ENCODE data around the gene PROK1. TPM values are rescaled to one million over a fixed set of nuclear protein-coding genes. Genes with fewer than 3 reads are reported as not detected.

Gene PROK1
- total RNA-seq, 1 experiment from 2014 or later, result 0.22 TPM

GRCh38 chr1:110495926-110496600 is 45.1 kb downstream of the PROK1 start:
- H3K9me3 ChIP-seq (ENCODE audit: control insufficient read depth in 1 of 2, insufficient read depth in 1 of 2, low read depth in 1 of 2, low read length in 2 of 2), result no peaks in the 10 kb centered on the region
- H4K20me1 ChIP-seq (ENCODE audit: insufficient read depth), result no peaks in the 10 kb centered on the region
- ChIA-PET RAD21 (ENCODE audit: low non-redundant PET in 1 of 2, low total read pairs in 2 of 2, uncharacterized antibody in 2 of 2, unreplicated experiment in 2 of 2) (interaction anchor here (0.6 to 2.6 kb wide), 19 partner anchors 18 to 721 kb away, joined by 3 to 17 read pairs (median 5); no protein-coding TSS in a partner anchor), POLR2A (interaction anchor here (1.0 to 2.0 kb wide), 5 partner anchors 32 to 288 kb away, joined by 3 to 9 read pairs (median 5); partner anchors contain the start of gene RBM15), CTCF (interaction anchor here (0.7 to 9.3 kb wide), 31 partner anchors 9 to 467 kb away, joined by 3 to 203 read pairs (median 7); partner anchors contain the start of genes KCNC4, LAMTOR5, RBM15 and STRIP1)
- intact Hi-C loops (cut with micrococcal nuclease), result loop anchor here (1.0 kb wide), 8 partner anchors 19 to 293 kb away; no protein-coding TSS in a partner anchor
- H3K36me3 ChIP-seq (ENCODE audit: control insufficient read depth in 1 of 2, insufficient read depth in 2 of 2, low read length in 2 of 2), result no peaks in the 10 kb centered on the region
- no TSS peak for BruUV-seq (replicated peaks)
- no peak overlapping the region for H2AFZ ChIP-seq (ENCODE audit: low read depth, low read length, poor library complexity, severe bottlenecking)
- H3K27ac ChIP-seq (ENCODE audit: low read depth, low read length), result no peak overlapping the region
- TF ChIP-seq SIN3A (IDR thresholded peaks at IDR 0.05; ENCODE audit: low read depth) (no peak), RAD21 (IDR thresholded peaks at IDR 0.05; ENCODE audit: low read depth) (peak; percentile 99), CTCF (IDR thresholded peaks at IDR 0.05 in 2 of 3, conservative IDR thresholded peaks at IDR 0.05 in 1 of 3; ENCODE audit: borderline replicate concordance in 1 of 3, insufficient read depth in 1 of 3, low read depth in 2 of 3, low read length in 2 of 3) (peak; percentile 87 to 97 (median 95))
- H3K4me3 ChIP-seq (replicated peaks in 1 of 2; ENCODE audit: low read depth in 1 of 2, low read length in 2 of 2), result no peak overlapping the region
- H3K9me2 ChIP-seq (ENCODE audit: insufficient read depth), result no peaks in the 10 kb centered on the region
- no peaks in the 10 kb centered on the region; a peak in 1 of 4 replicates for H3K4me1 ChIP-seq (ENCODE audit: control insufficient read depth in 1 of 2, insufficient read depth in 2 of 2, low read length in 2 of 2)
- peak; percentile 94 for ATAC-seq
- peak; percentile 68 for DNase-seq (ENCODE audit: low read depth, low spot score)
- H3K4me2 ChIP-seq (ENCODE audit: low read length), result no peak overlapping the region
- no peaks in the 10 kb centered on the region for H3K27me3 ChIP-seq (ENCODE audit: insufficient read depth, low read length)
- H3K79me2 ChIP-seq (ENCODE audit: insufficient read depth, low read length), result no peaks in the 10 kb centered on the region
- H3K9ac ChIP-seq (ENCODE audit: low read length), result no peak overlapping the region

GRCh38 chr1:110498270-110498669 is 47.3 kb downstream of the PROK1 start:
- Histone ChIP-seq H3K9me2 (ENCODE audit: insufficient read depth) (no peaks in the 10 kb centered on the region), H3K27ac (ENCODE audit: low read depth, low read length) (no peak overlapping the region), H3K79me2 (ENCODE audit: insufficient read depth, low read length) (no peaks in the 10 kb centered on the region), H3K27me3 (ENCODE audit: insufficient read depth, low read length) (no peaks in the 10 kb centered on the region), H3K36me3 (ENCODE audit: control insufficient read depth in 1 of 2, insufficient read depth in 2 of 2, low read length in 2 of 2) (no peaks in the 10 kb centered on the region), H3K4me3 (replicated peaks in 1 of 2; ENCODE audit: low read depth in 1 of 2, low read length in 2 of 2) (no peak overlapping the region), H3K9ac (ENCODE audit: low read length) (no peak overlapping the region), H3K4me2 (ENCODE audit: low read length) (no peak overlapping the region), H2AFZ (ENCODE audit: low read depth, low read length, poor library complexity, severe bottlenecking) (no peak overlapping the region), H3K9me3 (ENCODE audit: control insufficient read depth in 1 of 2, insufficient read depth in 1 of 2, low read depth in 1 of 2, low read length in 2 of 2) (no peaks in the 10 kb centered on the region), H4K20me1 (ENCODE audit: insufficient read depth) (no peaks in the 10 kb centered on the region), H3K4me1 (ENCODE audit: control insufficient read depth in 1 of 2, insufficient read depth in 2 of 2, low read length in 2 of 2) (no peaks in the 10 kb centered on the region)
- DNase-seq (ENCODE audit: low read depth, low spot score), result no peak
- ChIA-PET CTCF (interaction anchor here (0.6 to 9.3 kb wide), 2 partner anchors 26 to 296 kb away, joined by 3 to 203 read pairs; no protein-coding TSS in a partner anchor), POLR2A (no interaction called here), RAD21 (ENCODE audit: low non-redundant PET in 1 of 2, low total read pairs in 2 of 2, uncharacterized antibody in 2 of 2, unreplicated experiment in 2 of 2) (interaction anchor here in 1 of 2 experiments (0.7 kb wide), 1 partner anchor 186 kb away, joined by 3 read pairs; no protein-coding TSS in a partner anchor)
- ATAC-seq, result no peak
- BruUV-seq (replicated peaks), result no TSS peak
- intact Hi-C loops (cut with micrococcal nuclease), result no loop called here
- no peak for TF ChIP-seq SIN3A (IDR thresholded peaks at IDR 0.05; ENCODE audit: low read depth)
- TF ChIP-seq CBX3 (IDR thresholded peaks at IDR 0.05; ENCODE audit: low read depth), result no peak
- no peak for TF ChIP-seq EGR1 (IDR thresholded peaks at IDR 0.05; ENCODE audit: low read depth)
- TF ChIP-seq MAX (IDR thresholded peaks at IDR 0.05), result no peak
- no peak for TF ChIP-seq REST (IDR thresholded peaks at IDR 0.05; ENCODE audit: low read depth)
- TF ChIP-seq SRF (IDR thresholded peaks at IDR 0.05; ENCODE audit: low read depth), result no peak
- no peak for TF ChIP-seq CTCF (IDR thresholded peaks at IDR 0.05 in 2 of 3, conservative IDR thresholded peaks at IDR 0.05 in 1 of 3; ENCODE audit: borderline replicate concordance in 1 of 3, insufficient read depth in 1 of 3, low read depth in 2 of 3, low read length in 2 of 3)
- TF ChIP-seq ELF1 (IDR thresholded peaks at IDR 0.05; ENCODE audit: borderline replicate concordance, low read depth), result no peak

All from HCT116 (cell line).